GM06990 (cell line): Measurements from ENCODE around the gene RPGRIP1L.

ENCODE experiments used
- DNase-seq: peaks from one replicate; pipeline ENCODE4 v3.0.0-alpha.2; 2011; ENCODE audit not compliant: insufficient read length; ENCODE audit errors: extremely low read depth
- H3K27me3 ChIP-seq: replicated peaks from 2 replicates; pipeline ENCODE4 v1.6.0; 2011; ENCODE audit warnings: low read length; ENCODE audit not compliant: control insufficient read depth, insufficient read depth
- H3K36me3 ChIP-seq: 2 replicates; pipeline ENCODE4 v1.5.1; 2011; ENCODE audit warnings: low read length; ENCODE audit not compliant: control insufficient read depth, insufficient read depth
- H3K4me3 ChIP-seq: replicated peaks from 2 replicates; pipeline ENCODE4 v1.5.1; 2011; ENCODE audit warnings: low read depth, mild to moderate bottlenecking, control low read depth, low read length
- TF ChIP-seq, protein P1 (sequence below): IDR thresholded peaks from 2 replicates; pipeline ENCODE4 v1.5.1; 2011; ENCODE audit warnings: low read length, control low read depth, mild to moderate bottlenecking, inconsistent platforms; ENCODE audit not compliant: insufficient read depth, poor library complexity, severe bottlenecking

RPGRIP1L gene

DNA sequence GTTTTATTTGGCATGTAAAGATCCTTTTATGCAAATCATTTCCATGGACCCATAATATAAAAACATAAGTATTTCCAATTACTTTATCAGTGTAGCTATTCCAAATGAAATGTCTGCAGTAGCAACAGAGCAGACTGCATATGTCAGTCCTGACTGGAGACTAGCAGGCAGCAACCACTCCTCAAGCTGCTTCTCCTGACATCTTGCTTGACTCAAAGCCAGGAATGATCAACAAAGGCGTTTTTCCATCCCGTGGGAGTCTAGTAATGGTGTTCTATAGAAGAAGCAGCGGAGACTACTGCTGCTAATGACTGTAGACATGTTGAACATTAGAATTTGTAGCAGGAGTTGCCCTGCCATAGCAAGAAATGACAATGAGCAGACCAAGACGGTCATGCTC is 127.4 kb downstream of the RPGRIP1L start:
- no peaks in the 10 kb centered on the region for H3K36me3 ChIP-seq
- H3K27me3 ChIP-seq: no peaks in the 10 kb centered on the region
- no peak for DNase-seq
- H3K4me3 ChIP-seq: no peak overlapping the region
- TF ChIP-seq, protein P1, sequence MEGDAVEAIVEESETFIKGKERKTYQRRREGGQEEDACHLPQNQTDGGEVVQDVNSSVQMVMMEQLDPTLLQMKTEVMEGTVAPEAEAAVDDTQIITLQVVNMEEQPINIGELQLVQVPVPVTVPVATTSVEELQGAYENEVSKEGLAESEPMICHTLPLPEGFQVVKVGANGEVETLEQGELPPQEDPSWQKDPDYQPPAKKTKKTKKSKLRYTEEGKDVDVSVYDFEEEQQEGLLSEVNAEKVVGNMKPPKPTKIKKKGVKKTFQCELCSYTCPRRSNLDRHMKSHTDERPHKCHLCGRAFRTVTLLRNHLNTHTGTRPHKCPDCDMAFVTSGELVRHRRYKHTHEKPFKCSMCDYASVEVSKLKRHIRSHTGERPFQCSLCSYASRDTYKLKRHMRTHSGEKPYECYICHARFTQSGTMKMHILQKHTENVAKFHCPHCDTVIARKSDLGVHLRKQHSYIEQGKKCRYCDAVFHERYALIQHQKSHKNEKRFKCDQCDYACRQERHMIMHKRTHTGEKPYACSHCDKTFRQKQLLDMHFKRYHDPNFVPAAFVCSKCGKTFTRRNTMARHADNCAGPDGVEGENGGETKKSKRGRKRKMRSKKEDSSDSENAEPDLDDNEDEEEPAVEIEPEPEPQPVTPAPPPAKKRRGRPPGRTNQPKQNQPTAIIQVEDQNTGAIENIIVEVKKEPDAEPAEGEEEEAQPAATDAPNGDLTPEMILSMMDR: no peak

DNA sequence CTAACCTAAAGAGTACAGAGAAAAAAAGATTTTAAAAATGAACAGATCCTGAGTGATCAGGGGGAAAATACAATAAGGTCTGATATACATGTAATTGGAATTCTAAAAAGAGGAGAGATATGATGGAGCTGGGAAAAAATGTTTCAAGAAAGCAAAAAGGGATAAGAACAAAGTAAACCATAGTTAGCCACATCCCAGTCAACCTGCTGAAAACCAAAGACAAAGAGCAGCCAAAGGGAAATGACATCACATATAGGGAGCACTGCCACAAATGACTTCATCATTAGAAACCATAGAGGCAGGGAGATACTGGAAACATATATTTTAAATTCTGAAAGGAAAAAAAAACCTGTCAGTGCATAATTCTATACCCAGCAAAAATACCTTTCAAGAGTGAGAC is 131.9 kb downstream of the RPGRIP1L start:
- Histone ChIP-seq H3K27me3 (no peaks in the 10 kb centered on the region), H3K4me3 (no peak overlapping the region), H3K36me3 (no peaks in the 10 kb centered on the region)
- DNase-seq: no peak
- TF ChIP-seq, protein P1: no peak

DNA sequence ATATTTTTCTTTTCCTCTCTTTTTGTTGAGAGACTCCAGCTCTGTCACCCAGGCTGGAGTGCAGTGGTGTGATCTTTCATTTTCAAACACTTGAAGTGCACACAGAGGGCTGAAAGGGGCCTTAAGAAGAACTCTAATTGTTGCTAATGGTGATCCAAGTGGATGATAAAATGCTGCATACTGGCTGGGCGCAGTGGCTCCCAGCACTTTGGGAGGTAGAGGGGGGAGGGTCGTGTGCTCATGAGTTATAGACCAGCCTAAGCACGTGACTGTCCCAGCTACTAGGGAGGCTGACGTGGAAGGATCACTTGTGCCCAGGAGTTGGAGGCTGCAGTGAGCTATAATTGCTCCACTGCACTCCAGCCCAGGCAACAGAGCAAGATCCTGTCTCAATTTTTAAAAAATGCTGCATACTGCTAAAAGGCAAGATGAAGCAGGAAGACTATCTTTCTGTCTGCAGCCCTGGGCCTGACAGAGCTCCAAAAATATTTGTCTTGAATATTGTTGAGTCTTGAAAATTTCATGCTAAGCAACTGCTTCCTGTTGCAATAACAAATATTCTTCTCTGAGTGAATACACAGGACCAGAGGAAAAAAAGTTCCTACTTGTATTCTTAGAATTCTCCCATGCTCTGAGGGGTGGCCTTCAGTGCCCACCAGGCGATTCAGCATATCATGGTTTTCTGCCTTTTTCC is 137.0 kb downstream of the RPGRIP1L start:
- no peak overlapping the region for H3K4me3 ChIP-seq
- TF ChIP-seq, protein P1: no peak
- H3K36me3 ChIP-seq: no peaks in the 10 kb centered on the region
- DNase-seq: no peak
- no peaks in the 10 kb centered on the region for H3K27me3 ChIP-seq

DNA sequence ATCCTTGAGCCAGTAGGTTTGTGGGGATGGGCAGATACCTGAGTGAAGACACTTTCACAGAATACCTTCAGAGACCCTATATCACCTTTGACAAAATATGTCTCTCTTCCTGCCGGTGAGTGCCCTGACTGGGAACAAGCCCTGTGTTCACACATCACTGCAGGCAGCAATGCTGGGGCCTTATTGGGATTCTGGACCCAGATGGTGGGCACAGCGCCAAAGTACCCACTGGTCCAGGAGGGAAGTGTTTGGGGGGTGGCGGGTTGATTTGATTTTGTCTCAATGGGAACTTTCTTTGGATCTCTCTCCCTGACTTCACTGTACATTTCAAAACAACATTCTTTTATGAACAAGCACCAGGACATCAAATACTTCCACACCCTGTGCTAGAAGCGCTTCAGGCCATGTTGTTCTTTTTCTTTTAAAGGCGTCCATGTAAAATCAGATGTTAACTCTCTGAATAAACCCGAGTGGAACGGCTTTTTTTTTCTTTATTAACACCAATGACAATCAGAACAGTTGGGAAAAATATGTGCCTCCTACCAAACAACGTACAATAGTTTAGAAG is 138.3 kb downstream of the RPGRIP1L start:
- Histone ChIP-seq H3K4me3 (no peak overlapping the region), H3K36me3 (no peaks in the 10 kb centered on the region), H3K27me3 (no peaks in the 10 kb centered on the region)
- DNase-seq: no peak
- TF ChIP-seq, protein P1: no peak

DNA sequence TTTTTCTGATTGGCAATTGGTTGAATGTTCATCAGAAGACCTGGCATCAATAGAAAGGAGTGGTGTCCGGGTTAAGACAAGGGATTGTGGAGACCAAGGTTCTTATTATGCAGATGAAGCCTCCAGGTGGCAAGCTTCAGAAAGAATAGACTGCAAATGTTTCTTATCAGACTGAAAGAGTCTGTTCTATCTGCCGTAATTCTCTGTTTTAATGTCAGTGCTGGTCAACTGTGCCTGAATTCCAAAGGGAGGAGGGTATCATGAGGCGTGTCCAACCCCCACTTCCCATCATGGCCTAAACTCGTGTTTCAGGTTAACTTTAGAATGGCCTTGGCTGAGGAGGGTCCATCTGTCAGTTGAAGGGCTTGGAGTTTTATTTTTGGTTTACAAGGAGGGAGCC is 140.2 kb downstream of the RPGRIP1L start:
- no peaks in the 10 kb centered on the region for H3K36me3 ChIP-seq
- H3K4me3 ChIP-seq: no peak overlapping the region
- DNase-seq: no peak
- TF ChIP-seq, protein P1: no peak
- H3K27me3 ChIP-seq: no peaks in the 10 kb centered on the region
